MCF 10A (cell line): ENCODE data around the gene LRRC27. TPM values are rescaled to one million over a fixed set of nuclear protein-coding genes. Genes with fewer than 3 reads are reported as not detected.
A peak's percentile ranks its signal among the peaks of the same experiment; 100 is the strongest.

Experiments
- BruUV-seq: library from RNA; stranded (reverse); fragments of 400-500 nt; replicated peaks from 2 replicates; lab custom pipeline; 2021; lab: Mats Ljungman, UMichigan
- CTCF ChIA-PET: fragments of 300-600 bp; sonication (Branson Sonifier 250); formaldehyde crosslinking; extraction: SDS; loops from one replicate; lab custom pipeline; 2021; ENCODE audit warnings: antibody characterized with exemption, inconsistent platforms; lab: Yijun Ruan, JAX
- POLR2A ChIA-PET: fragments of 300-600, 350-650 bp; sonication (Branson Sonifier 250); formaldehyde crosslinking; extraction: SDS; loops from one replicate; lab custom pipeline; 2020; ENCODE audit warnings: antibody characterized with exemption, inconsistent platforms; lab: Yijun Ruan, JAX
- DNase-seq: peaks from one replicate; pipeline ENCODE4 v3.0.0-alpha.2; 2018; ENCODE audit not compliant: unreplicated experiment
- H3K27ac Mint-ChIP-seq: one replicate; pipeline ENCODE4 v1.8.0; 2022; ENCODE audit warnings: mild to moderate bottlenecking, low read depth, mixed read lengths; ENCODE audit not compliant: unreplicated experiment
- H3K27me3 Mint-ChIP-seq: one replicate; pipeline ENCODE4 v1.8.0; 2022; ENCODE audit warnings: mixed read lengths; ENCODE audit not compliant: insufficient read depth, unreplicated experiment
- H3K36me3 Mint-ChIP-seq: one replicate; pipeline ENCODE4 v1.8.0; 2022; ENCODE audit warnings: mild to moderate bottlenecking, moderate library complexity, mixed read lengths; ENCODE audit not compliant: insufficient read depth, unreplicated experiment
- H3K4me1 Mint-ChIP-seq: one replicate; pipeline ENCODE4 v1.8.0; 2022; ENCODE audit warnings: mixed read lengths; ENCODE audit not compliant: insufficient read depth, unreplicated experiment
- H3K4me3 Mint-ChIP-seq: one replicate; pipeline ENCODE4 v1.8.0; 2022; ENCODE audit warnings: mild to moderate bottlenecking, moderate library complexity, mixed read lengths; ENCODE audit not compliant: unreplicated experiment
- H3K9me3 Mint-ChIP-seq: one replicate; pipeline ENCODE4 v1.8.0; 2022; ENCODE audit warnings: mixed read lengths; ENCODE audit not compliant: unreplicated experiment
- intact Hi-C: fragments of 100-400 bp; cut with micrococcal nuclease; formaldehyde crosslinking; loops from 2 replicates; pipeline ENCODE4 v1.14.1; 2022
- total RNA-seq: library from RNA; stranded (reverse); gene quantifications from 2 replicates; pipeline ENCODE4 v1.2.3, GENCODE V29; 2022
- TF ChIP-seq, protein P1 (sequence below): fragments of 200-600 bp; IDR thresholded peaks from one replicate; pipeline ENCODE4 v1.8.0; 2022; ENCODE audit warnings: antibody characterized with exemption, mild to moderate bottlenecking; ENCODE audit not compliant: unreplicated experiment

Gene LRRC27
- total RNA-seq, 1 experiment from 2014 or later, result 9.1 TPM

DNA sequence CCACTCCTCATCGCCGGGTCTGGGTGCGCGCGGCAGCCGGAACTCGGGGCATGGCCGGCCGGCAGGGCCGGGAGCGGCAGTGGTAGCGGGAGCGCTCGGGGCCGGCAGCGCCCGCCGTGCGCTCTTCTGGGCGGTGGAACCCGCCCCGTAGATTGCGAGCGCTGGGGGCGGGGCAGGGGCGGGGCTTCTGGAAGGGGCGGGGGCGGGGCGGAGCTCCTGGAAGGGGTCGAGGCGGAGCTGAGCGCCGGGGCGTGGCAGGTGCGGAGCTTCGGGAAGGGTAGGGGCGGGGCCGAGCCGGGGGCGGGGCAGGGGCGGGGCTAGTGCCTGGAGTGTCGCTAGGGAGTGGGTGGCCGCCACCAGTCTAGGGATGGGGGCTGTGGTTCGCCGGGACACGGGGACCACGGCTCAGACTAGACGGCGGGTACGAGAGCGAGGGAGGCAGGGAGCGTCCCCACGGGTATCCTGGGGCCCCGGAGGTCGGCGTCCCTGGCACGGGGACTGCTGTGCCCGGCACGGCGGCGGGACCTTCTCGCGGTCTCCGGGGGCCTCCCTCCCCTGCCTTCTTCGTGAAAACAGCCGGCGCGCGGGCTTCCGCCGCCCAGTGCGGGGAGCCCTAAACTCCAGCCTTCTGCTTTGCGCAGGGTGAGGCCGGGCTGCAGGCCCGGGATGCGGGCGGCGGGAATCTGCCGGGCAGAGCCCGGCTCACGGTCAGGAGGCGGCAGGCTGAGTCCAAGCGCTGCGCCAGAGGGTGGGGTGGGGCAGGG lies 24.0 kb upstream of the LRRC27 start, which contains the start of gene STK32C:
Gene STK32C (minus strand): TSS at position 128 of the 764 bp plus-strand sequence. CDS start 117 bp downstream, at position 11.
- Mint-ChIP-seq H3K4me1 (no peaks in the 10 kb centered on the region), H3K27me3 (no peaks in the 10 kb centered on the region), H3K27ac (no peak within 1 kb of the TSS), H3K4me3 (peak within 1 kb of the TSS; percentile 83), H3K36me3 (peaks cover 6% of the 10 kb centered on the region), H3K9me3 (no peaks in the 10 kb centered on the region)
- CTCF ChIA-PET, result interaction anchor here (0.6 kb wide), 2 partner anchors 66 to 256 kb away, joined by 3 read pairs; no protein-coding TSS in a partner anchor
- POLR2A ChIA-PET, result interaction anchor here (1.6 kb wide), 1 partner anchor 11 kb away, joined by 4 read pairs; no protein-coding TSS in a partner anchor
- no TSS peak for BruUV-seq
- DNase-seq, result peak; percentile 88
- intact Hi-C loops, result loop anchor here (1.0 to 5.0 kb wide), 2 partner anchors 44 to 85 kb away; no protein-coding TSS in a partner anchor
- TF ChIP-seq, protein P1, sequence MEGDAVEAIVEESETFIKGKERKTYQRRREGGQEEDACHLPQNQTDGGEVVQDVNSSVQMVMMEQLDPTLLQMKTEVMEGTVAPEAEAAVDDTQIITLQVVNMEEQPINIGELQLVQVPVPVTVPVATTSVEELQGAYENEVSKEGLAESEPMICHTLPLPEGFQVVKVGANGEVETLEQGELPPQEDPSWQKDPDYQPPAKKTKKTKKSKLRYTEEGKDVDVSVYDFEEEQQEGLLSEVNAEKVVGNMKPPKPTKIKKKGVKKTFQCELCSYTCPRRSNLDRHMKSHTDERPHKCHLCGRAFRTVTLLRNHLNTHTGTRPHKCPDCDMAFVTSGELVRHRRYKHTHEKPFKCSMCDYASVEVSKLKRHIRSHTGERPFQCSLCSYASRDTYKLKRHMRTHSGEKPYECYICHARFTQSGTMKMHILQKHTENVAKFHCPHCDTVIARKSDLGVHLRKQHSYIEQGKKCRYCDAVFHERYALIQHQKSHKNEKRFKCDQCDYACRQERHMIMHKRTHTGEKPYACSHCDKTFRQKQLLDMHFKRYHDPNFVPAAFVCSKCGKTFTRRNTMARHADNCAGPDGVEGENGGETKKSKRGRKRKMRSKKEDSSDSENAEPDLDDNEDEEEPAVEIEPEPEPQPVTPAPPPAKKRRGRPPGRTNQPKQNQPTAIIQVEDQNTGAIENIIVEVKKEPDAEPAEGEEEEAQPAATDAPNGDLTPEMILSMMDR, result no peak

DNA sequence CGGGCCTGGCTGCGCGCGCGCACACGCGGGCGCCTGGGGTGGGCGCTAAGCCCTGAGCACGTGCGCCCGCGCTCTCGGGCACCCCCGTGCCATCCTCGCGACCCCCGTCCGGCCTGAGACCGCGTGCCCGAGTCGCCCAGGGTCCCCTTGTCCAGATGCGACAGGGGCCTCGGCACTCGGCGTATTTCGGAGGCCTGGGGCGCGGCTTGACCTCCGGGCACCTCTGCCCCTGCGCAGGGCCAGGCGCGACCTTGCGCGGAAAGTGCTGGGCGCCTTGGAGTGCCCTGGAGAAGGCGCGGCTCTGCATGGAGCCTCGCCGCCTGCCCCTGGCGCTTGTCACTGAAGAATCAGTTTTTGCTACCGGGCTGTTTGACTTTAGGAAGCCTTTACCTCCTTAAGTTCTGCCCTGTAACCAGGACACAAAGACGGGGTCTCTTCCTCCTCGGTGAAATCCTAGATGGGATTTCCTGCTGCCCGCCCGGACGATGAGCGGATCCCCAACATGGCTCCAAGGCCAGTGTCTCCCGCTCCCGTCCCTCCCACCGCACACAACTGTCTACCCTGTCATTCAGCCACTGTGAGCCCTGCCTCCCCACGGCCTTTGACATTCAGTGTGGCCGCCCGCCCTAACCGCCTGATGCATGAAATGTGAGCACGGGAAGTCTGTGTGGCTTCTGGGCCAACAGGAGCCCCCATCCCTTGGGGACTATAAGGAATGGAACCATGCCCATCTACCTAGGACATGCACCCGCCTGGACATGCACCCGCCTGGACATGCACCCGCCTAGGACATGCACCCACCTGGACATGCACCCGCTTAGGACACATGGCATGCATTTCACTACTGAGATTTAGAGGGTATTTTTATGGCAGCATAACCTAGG lies 23.2 kb upstream of the LRRC27 start:
- DNase-seq, result no peak
- intact Hi-C loops, result loop anchor here (5.0 kb wide), 1 partner anchor 43 kb away; no protein-coding TSS in a partner anchor
- Mint-ChIP-seq H3K27me3 (no peaks in the 10 kb centered on the region), H3K4me3 (peak overlapping the region; percentile 61), H3K36me3 (peaks cover 12% of the 10 kb centered on the region), H3K4me1 (no peaks in the 10 kb centered on the region), H3K27ac (no peak overlapping the region), H3K9me3 (peaks cover 7% of the 10 kb centered on the region)
- TF ChIP-seq, protein P1, result no peak
- CTCF ChIA-PET, result no interaction called here
- no TSS peak for BruUV-seq
- POLR2A ChIA-PET, result interaction anchor here (0.9 kb wide), 1 partner anchor 22 kb away, joined by 7 read pairs; no protein-coding TSS in a partner anchor

DNA sequence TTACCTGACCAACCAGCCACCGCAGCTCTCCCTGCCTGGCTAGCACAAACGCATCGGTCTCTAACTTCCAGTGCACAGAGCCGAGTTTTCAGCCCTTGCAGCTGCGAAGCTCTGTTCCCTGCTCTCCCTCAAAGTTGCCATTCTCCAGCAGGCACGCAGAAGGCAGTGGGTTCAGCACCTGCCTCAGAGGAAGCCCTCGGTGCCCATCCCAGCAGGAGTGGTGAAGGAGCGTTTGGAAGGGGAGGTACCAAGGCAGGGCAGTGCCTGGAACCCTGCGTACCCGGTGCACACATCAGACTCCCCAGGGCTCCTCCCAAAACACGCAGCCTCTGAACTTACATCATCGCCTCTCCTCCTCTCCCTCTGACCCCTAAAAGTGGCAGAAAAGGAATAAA lies 22.5 kb upstream of the LRRC27 start:
- Mint-ChIP-seq H3K27ac (no peak overlapping the region), H3K4me1 (no peaks in the 10 kb centered on the region), H3K4me3 (no peak overlapping the region), H3K27me3 (no peaks in the 10 kb centered on the region), H3K9me3 (peaks cover 13% of the 10 kb centered on the region), H3K36me3 (peaks cover 12% of the 10 kb centered on the region)
- intact Hi-C loops, result loop anchor here (5.0 kb wide), 1 partner anchor 43 kb away; no protein-coding TSS in a partner anchor
- CTCF ChIA-PET, result no interaction called here
- TF ChIP-seq, protein P1, result no peak
- DNase-seq, result no peak
- POLR2A ChIA-PET, result interaction anchor here (0.9 kb wide), 1 partner anchor 22 kb away, joined by 7 read pairs; no protein-coding TSS in a partner anchor
- BruUV-seq, result no TSS peak
